ENCODE results near the gene NSRP1.
"Not testable (repeated sequence)": the region's sequence is repeated elsewhere in the genome, so short reads cannot be mapped to it uniquely, and the experiment has no call there.

NSRP1 gene

GRCh38 chr17:30222251-30222650 is 105.6 kb downstream of the NSRP1 start:
- H3K27ac ChIP-seq (ENCODE audit: low read depth, low read length): no peak overlapping the region
- H3K9me3 ChIP-seq (ENCODE audit: insufficient read depth, low read depth, low read length): no peaks in the 10 kb centered on the region
- H3K9ac ChIP-seq (ENCODE audit: low read depth, low read length): no peak overlapping the region

GRCh38 chr17:30222721-30223175 is 106.1 kb downstream of the NSRP1 start:
- H3K9me3 ChIP-seq (ENCODE audit: insufficient read depth, low read depth, low read length): no peaks in the 10 kb centered on the region
- H3K4me1 ChIP-seq (ENCODE audit: insufficient read depth, low read length): peaks cover 5% of the 10 kb centered on the region; the same call in 1 of the 2 replicates

More at GRCh38 chr17:30222251-30222650, 105.6 kb downstream of the NSRP1 start:
- WGBS: 90% methylated on average over 4 of the region's 4 CpGs
- Histone ChIP-seq H3K4me3 (ENCODE audit: low read length) (no peak overlapping the region), H3K4me1 (ENCODE audit: insufficient read depth, low read length) (peaks cover 5% of the 10 kb centered on the region; the same call in 1 of the 2 replicates), H3K27me3 (ENCODE audit: insufficient read depth, low read length) (no peaks in the 10 kb centered on the region), H3K36me3 (ENCODE audit: insufficient read depth, low read length) (no peaks in the 10 kb centered on the region)

GRCh38 chr17:30224419-30224960 is 107.9 kb downstream of the NSRP1 start:
- no peak overlapping the region for H3K4me3 ChIP-seq (ENCODE audit: low read length)
- H3K9me3 ChIP-seq (ENCODE audit: insufficient read depth, low read depth, low read length): no peaks in the 10 kb centered on the region
- H3K9ac ChIP-seq (ENCODE audit: low read depth, low read length): no peak overlapping the region
- H3K36me3 ChIP-seq (ENCODE audit: insufficient read depth, low read length): no peaks in the 10 kb centered on the region
- H3K27ac ChIP-seq (ENCODE audit: low read depth, low read length): no peak overlapping the region
- H3K27me3 ChIP-seq (ENCODE audit: insufficient read depth, low read length): no peaks in the 10 kb centered on the region
- peaks cover 5% of the 10 kb centered on the region; the same call in 1 of the 2 replicates for H3K4me1 ChIP-seq (ENCODE audit: insufficient read depth, low read length)
- 77% methylated on average over 8 of the region's 8 CpGs for WGBS

More at GRCh38 chr17:30222721-30223175, 106.1 kb downstream of the NSRP1 start:
- Histone ChIP-seq H3K36me3 (ENCODE audit: insufficient read depth, low read length) (no peaks in the 10 kb centered on the region), H3K27me3 (ENCODE audit: insufficient read depth, low read length) (no peaks in the 10 kb centered on the region), H3K27ac (ENCODE audit: low read depth, low read length) (no peak overlapping the region), H3K4me3 (ENCODE audit: low read length) (no peak overlapping the region), H3K9ac (ENCODE audit: low read depth, low read length) (no peak overlapping the region)
- 86% methylated on average over 13 of the region's 13 CpGs for WGBS

GRCh38 chr17:30225112-30225511 is 108.5 kb downstream of the NSRP1 start:
- H3K4me1 ChIP-seq (ENCODE audit: insufficient read depth, low read length): peaks cover 5% of the 10 kb centered on the region; the same call in 1 of the 2 replicates
- H3K36me3 ChIP-seq (ENCODE audit: insufficient read depth, low read length): no peaks in the 10 kb centered on the region
- H3K27me3 ChIP-seq (ENCODE audit: insufficient read depth, low read length): peaks cover 1% of the 10 kb centered on the region; the same call in 1 of the 2 replicates
- H3K9ac ChIP-seq (ENCODE audit: low read depth, low read length): no peak overlapping the region
- H3K9me3 ChIP-seq (ENCODE audit: insufficient read depth, low read depth, low read length): no peaks in the 10 kb centered on the region
- no peak overlapping the region for H3K27ac ChIP-seq (ENCODE audit: low read depth, low read length)
- no peak overlapping the region for H3K4me3 ChIP-seq (ENCODE audit: low read length)
- 87% methylated on average over 3 of the region's 3 CpGs for WGBS

- Histone ChIP-seq H3K36me3 (ENCODE audit: insufficient read depth, low read length) (no peaks in the 10 kb centered on the region), H3K4me3 (ENCODE audit: low read length) (no peak overlapping the region), H3K27ac (ENCODE audit: low read depth, low read length) (no peak overlapping the region), H3K9ac (ENCODE audit: low read depth, low read length) (no peak overlapping the region), H3K9me3 (ENCODE audit: insufficient read depth, low read depth, low read length) (no peaks in the 10 kb centered on the region), H3K27me3 (ENCODE audit: insufficient read depth, low read length) (peaks cover 10% of the 10 kb centered on the region; the same call in 1 of the 2 replicates), H3K4me1 (ENCODE audit: insufficient read depth, low read length) (peaks cover 5% of the 10 kb centered on the region; the same call in 1 of the 2 replicates)
- WGBS: 87% methylated on average over 15 of the region's 15 CpGs
Measured at GRCh38 chr17:30225919-30226553, 109.4 kb downstream of the NSRP1 start.

- no peaks in the 10 kb centered on the region for H3K36me3 ChIP-seq (ENCODE audit: insufficient read depth, low read length)
- peaks cover 5% of the 10 kb centered on the region; the same call in 1 of the 2 replicates for H3K4me1 ChIP-seq (ENCODE audit: insufficient read depth, low read length)
- H3K27ac ChIP-seq (ENCODE audit: low read depth, low read length): no peak overlapping the region
- 95% methylated on average over 10 of the region's 10 CpGs for WGBS
- no peaks in the 10 kb centered on the region for H3K9me3 ChIP-seq (ENCODE audit: insufficient read depth, low read depth, low read length)
- no peak overlapping the region for H3K4me3 ChIP-seq (ENCODE audit: low read length)
- peaks cover 14% of the 10 kb centered on the region; the same call in 1 of the 2 replicates for H3K27me3 ChIP-seq (ENCODE audit: insufficient read depth, low read length)
- H3K9ac ChIP-seq (ENCODE audit: low read depth, low read length): no peak overlapping the region
Measured at GRCh38 chr17:30226878-30227277, 110.3 kb downstream of the NSRP1 start.

- H3K9me3 ChIP-seq (ENCODE audit: insufficient read depth, low read depth, low read length): no peaks in the 10 kb centered on the region
- peaks cover 25% of the 10 kb centered on the region for H3K27me3 ChIP-seq (ENCODE audit: insufficient read depth, low read length)
- H3K36me3 ChIP-seq (ENCODE audit: insufficient read depth, low read length): no peaks in the 10 kb centered on the region
- 97% methylated on average over 3 of the region's 3 CpGs for WGBS
- peaks cover 5% of the 10 kb centered on the region; the same call in 1 of the 2 replicates for H3K4me1 ChIP-seq (ENCODE audit: insufficient read depth, low read length)
- H3K4me3 ChIP-seq (ENCODE audit: low read length): no peak overlapping the region
- H3K9ac ChIP-seq (ENCODE audit: low read depth, low read length): no peak overlapping the region
- no peak overlapping the region for H3K27ac ChIP-seq (ENCODE audit: low read depth, low read length)
Measured at GRCh38 chr17:30228011-30228410, 111.4 kb downstream of the NSRP1 start.

- Histone ChIP-seq H3K27ac (ENCODE audit: low read depth, low read length) (no peak overlapping the region), H3K9ac (ENCODE audit: low read depth, low read length) (no peak overlapping the region), H3K4me1 (ENCODE audit: insufficient read depth, low read length) (peaks cover 5% of the 10 kb centered on the region; the same call in 1 of the 2 replicates), H3K4me3 (ENCODE audit: low read length) (no peak overlapping the region), H3K9me3 (ENCODE audit: insufficient read depth, low read depth, low read length) (no peaks in the 10 kb centered on the region), H3K27me3 (ENCODE audit: insufficient read depth, low read length) (peaks cover 35% of the 10 kb centered on the region), H3K36me3 (ENCODE audit: insufficient read depth, low read length) (no peaks in the 10 kb centered on the region)
- 85% methylated on average over 7 of the region's 7 CpGs for WGBS
Measured at GRCh38 chr17:30229012-30229411, 112.4 kb downstream of the NSRP1 start.

GRCh38 chr17:30230009-30230408 is 113.4 kb downstream of the NSRP1 start:
- H3K9ac ChIP-seq (ENCODE audit: low read depth, low read length); H3K9me3 ChIP-seq (ENCODE audit: insufficient read depth, low read depth, low read length); H3K27ac ChIP-seq (ENCODE audit: low read depth, low read length); H3K36me3 ChIP-seq (ENCODE audit: insufficient read depth, low read length); H3K4me1 ChIP-seq (ENCODE audit: insufficient read depth, low read length); H3K4me3 ChIP-seq (ENCODE audit: low read length): not testable (repeated sequence)
- no CpG with 5 or more reads among the region's 1 CpG for WGBS
- H3K27me3 ChIP-seq (ENCODE audit: insufficient read depth, low read length): peaks cover 45% of the 10 kb centered on the region

GRCh38 chr17:30230596-30231125 is 114.0 kb downstream of the NSRP1 start:
- Histone ChIP-seq H3K27ac (ENCODE audit: low read depth, low read length) (no peak overlapping the region), H3K4me1 (ENCODE audit: insufficient read depth, low read length) (no peaks in the 10 kb centered on the region), H3K27me3 (ENCODE audit: insufficient read depth, low read length) (peaks cover 52% of the 10 kb centered on the region), H3K9ac (ENCODE audit: low read depth, low read length) (no peak overlapping the region), H3K36me3 (ENCODE audit: insufficient read depth, low read length) (no peaks in the 10 kb centered on the region), H3K4me3 (ENCODE audit: low read length) (no peak overlapping the region), H3K9me3 (ENCODE audit: insufficient read depth, low read depth, low read length) (no peaks in the 10 kb centered on the region)
- 90% methylated on average over 7 of the region's 7 CpGs for WGBS

- peaks cover 65% of the 10 kb centered on the region for H3K27me3 ChIP-seq (ENCODE audit: insufficient read depth, low read length)
Measured at GRCh38 chr17:30232015-30232823, 115.6 kb downstream of the NSRP1 start.

More at GRCh38 chr17:30232015-30232823, 115.6 kb downstream of the NSRP1 start:
- Histone ChIP-seq H3K9ac (ENCODE audit: low read depth, low read length) (no peak overlapping the region), H3K9me3 (ENCODE audit: insufficient read depth, low read depth, low read length) (no peaks in the 10 kb centered on the region), H3K36me3 (ENCODE audit: insufficient read depth, low read length) (no peaks in the 10 kb centered on the region), H3K4me3 (ENCODE audit: low read length) (no peak overlapping the region), H3K27ac (ENCODE audit: low read depth, low read length) (no peak overlapping the region), H3K4me1 (ENCODE audit: insufficient read depth, low read length) (no peaks in the 10 kb centered on the region)
- 84% methylated on average over 10 of the region's 10 CpGs for WGBS

Data from HUES64 (cell line).